GM12878 (cell line): Measurements from ENCODE around the gene ATP6V1G2. TPM values are rescaled to one million over a fixed set of nuclear protein-coding genes. Genes with fewer than 3 reads are reported as not detected.

Source experiments
- ATAC-seq: fragments of 200-7000 bp; cut with Tn5 transposase; 3 replicates; pipeline ENCODE4 v1.9.1; 2020; ENCODE audit warnings: mild to moderate bottlenecking, moderate library complexity
- BruUV-seq: library from RNA; stranded (reverse); fragments of 400-500 nt; replicated peaks from 2 replicates; lab custom pipeline; 2021; lab: Mats Ljungman, UMichigan
- CTCF ChIA-PET: fragments of 300-600 bp; sonication (Branson Sonifier 250); formaldehyde crosslinking; extraction: SDS; loops from one replicate; lab custom pipeline; 2021; ENCODE audit warnings: inconsistent platforms; lab: Yijun Ruan, JAX
- POLR2A ChIA-PET: fragments of 350-600 bp; formaldehyde crosslinking; extraction: SDS; loops from one replicate; lab custom pipeline; 2021; ENCODE audit warnings: inconsistent platforms; lab: Charles Lee
- RAD21 ChIA-PET: fragments of 300-600 bp; sonication (Branson Sonifier 250); formaldehyde crosslinking; loops from one replicate; lab custom pipeline; 2023; ENCODE audit warnings: antibody characterized with exemption; ENCODE audit not compliant: unreplicated experiment; lab: Charles Lee
- SMC1A ChIA-PET: fragments of 300-600 bp; sonication (Branson Sonifier 250); formaldehyde crosslinking; loops from one replicate; lab custom pipeline; 2023; ENCODE audit not compliant: unreplicated experiment, uncharacterized antibody; lab: Charles Lee
- DNase-seq: peaks from one replicate; pipeline ENCODE4 v3.0.0-alpha.2; 2011; ENCODE audit warnings: low read depth, low spot score
- FAIRE-seq: peaks from 3 replicates; lab custom pipeline; 2011; peaks lifted over from hg19 to GRCh38; lab: Jason Lieb, UNC
- H2AFZ ChIP-seq: 2 replicates; pipeline ENCODE4 v1.6.0; 2011; ENCODE audit warnings: low read depth, low read length, control low read depth; ENCODE audit not compliant: control insufficient read depth
- H3K27ac ChIP-seq: 2 replicates; pipeline ENCODE4 v1.5.1; 2011; ENCODE audit warnings: control low read depth; ENCODE audit not compliant: control insufficient read depth, insufficient read depth
- H3K27me3 ChIP-seq, 2 experiments: replicated peaks in 1 of 2; 2 replicates each; pipeline versions ENCODE4 v1.6.0 to v1.6.1; 2011; ENCODE audit warnings: low read length in 1 of 2; ENCODE audit not compliant: control insufficient read depth in 2 of 2, insufficient read depth in 2 of 2
- H3K36me3 ChIP-seq, 2 experiments: 2 replicates each; pipeline ENCODE4 v1.5.1; 2011; ENCODE audit warnings: low read length in 1 of 2; ENCODE audit not compliant: control insufficient read depth in 2 of 2, insufficient read depth in 2 of 2
- H3K4me1 ChIP-seq: 2 replicates; pipeline ENCODE4 v1.6.1; 2011; ENCODE audit warnings: mild to moderate bottlenecking, low read length, moderate library complexity, mixed read lengths; ENCODE audit not compliant: control insufficient read depth, insufficient read depth
- H3K4me2 ChIP-seq: 2 replicates; pipeline ENCODE4 v1.6.0; 2011; ENCODE audit warnings: control low read depth; ENCODE audit not compliant: control insufficient read depth, insufficient read depth
- H3K4me3 ChIP-seq: fragments of 200-600 bp; sonication (generic); 2 replicates; pipeline ENCODE4 v1.5.1; 2016
- H3K79me2 ChIP-seq: 2 replicates; pipeline ENCODE4 v1.6.0; 2011; ENCODE audit warnings: low read length; ENCODE audit not compliant: control insufficient read depth, insufficient read depth
- H3K9ac ChIP-seq: 2 replicates; pipeline ENCODE4 v1.8.0; 2011; ENCODE audit warnings: low read length, control low read depth, mixed read lengths; ENCODE audit not compliant: control insufficient read depth, insufficient read depth
- H3K9me3 ChIP-seq: replicated peaks from 3 replicates; pipeline ENCODE4 v1.5.1; 2011; ENCODE audit warnings: mild to moderate bottlenecking, low read length; ENCODE audit not compliant: control insufficient read depth, insufficient read depth
- H4K20me1 ChIP-seq: 2 replicates; pipeline ENCODE4 v1.6.0; 2011; ENCODE audit not compliant: control insufficient read depth, insufficient read depth
- BCL3 ChIP-seq: IDR thresholded peaks from 2 replicates; pipeline ENCODE4 v1.6.1; 2011; ENCODE audit warnings: borderline replicate concordance, low read depth, mild to moderate bottlenecking, moderate library complexity, low read length; ENCODE audit not compliant: insufficient read depth, poor library complexity, severe bottlenecking
- CBFB ChIP-seq: IDR thresholded peaks from 2 replicates; pipeline ENCODE4 v1.6.1; 2016; ENCODE audit warnings: antibody characterized with exemption, low read depth
- CBX5 ChIP-seq: sonication (generic); IDR thresholded peaks from 2 replicates; pipeline ENCODE4 v1.6.1; 2016; ENCODE audit warnings: low read depth, moderate library complexity, mild to moderate bottlenecking, inconsistent platforms
- CHD2 ChIP-seq: IDR thresholded peaks from 2 replicates; pipeline ENCODE4 v1.6.1; 2011; ENCODE audit warnings: low read depth, low read length, improper control_type of control experiment, borderline replicate concordance
- ESRRA ChIP-seq: IDR thresholded peaks from 2 replicates; pipeline ENCODE4 v1.6.1; 2012; ENCODE audit warnings: mild to moderate bottlenecking, low read length, improper control_type of control experiment
- ETV6 ChIP-seq, 2 experiments: fragments of 450-650 bp in 1 of 2; IDR thresholded peaks in 1 of 2; conservative IDR thresholded peaks in 1 of 2; 2 replicates each; pipeline ENCODE4 v1.6.1; 2014; ENCODE audit warnings: antibody characterized with exemption in 1 of 2, borderline replicate concordance in 1 of 2, low read depth in 1 of 2, mild to moderate bottlenecking in 1 of 2, moderate library complexity in 1 of 2
- HSF1 ChIP-seq: fragments of 150-350 bp; IDR thresholded peaks from 2 replicates; pipeline ENCODE4 v1.6.1; 2014; ENCODE audit warnings: mild to moderate bottlenecking, low read depth, low read length
- MEF2B ChIP-seq: fragments of 450-650 bp; IDR thresholded peaks from 2 replicates; pipeline ENCODE4 v1.6.1; 2018; ENCODE audit warnings: mild to moderate bottlenecking, moderate library complexity; ENCODE audit not compliant: partially characterized antibody, poor library complexity, severe bottlenecking
- MLLT1 ChIP-seq: fragments of 450-650 bp; IDR thresholded peaks from 2 replicates; pipeline ENCODE4 v1.6.1; 2016; ENCODE audit warnings: mild to moderate bottlenecking
- NFXL1 ChIP-seq: fragments of 450-650 bp; IDR thresholded peaks from 2 replicates; pipeline ENCODE4 v1.6.1; 2017; ENCODE audit warnings: antibody characterized with exemption, mild to moderate bottlenecking, borderline replicate concordance
- NR2F1 ChIP-seq: fragments of 450-650 bp; conservative IDR thresholded peaks from 2 replicates; pipeline ENCODE4 v1.6.1; 2017; ENCODE audit warnings: mild to moderate bottlenecking
- PAX5 ChIP-seq: IDR thresholded peaks from 2 replicates; pipeline ENCODE4 v1.6.1; 2011; ENCODE audit warnings: low read depth, low read length, borderline replicate concordance
- POU2F2 ChIP-seq: IDR thresholded peaks from 3 replicates; pipeline ENCODE4 v1.6.1; 2011; ENCODE audit warnings: low read depth, mild to moderate bottlenecking, low read length, borderline replicate concordance
- RELB ChIP-seq: fragments of 450-650 bp; IDR thresholded peaks from 2 replicates; pipeline ENCODE4 v1.6.1; 2017; ENCODE audit warnings: low read depth, mild to moderate bottlenecking, moderate library complexity
- SIN3A ChIP-seq: IDR thresholded peaks from 2 replicates; pipeline ENCODE4 v1.6.1; 2012; ENCODE audit warnings: low read depth, low read length, improper control_type of control experiment
- SIX5 ChIP-seq: IDR thresholded peaks from 2 replicates; pipeline ENCODE4 v1.6.1; 2011; ENCODE audit warnings: mild to moderate bottlenecking, low read depth, low read length, moderate library complexity; ENCODE audit not compliant: severe bottlenecking
- SRF ChIP-seq, 2 experiments: IDR thresholded peaks; 2 replicates each; pipeline ENCODE4 v1.6.1; 2011; ENCODE audit warnings: low read depth in 2 of 2, low read length in 2 of 2, mild to moderate bottlenecking in 1 of 2, moderate library complexity in 1 of 2
- ZNF384 ChIP-seq: IDR thresholded peaks from 2 replicates; pipeline ENCODE4 v1.6.1; 2012; ENCODE audit warnings: low read depth, mild to moderate bottlenecking, low read length, improper control_type of control experiment, borderline replicate concordance
- WGBS: methylation state at CpG from one replicate; pipeline ENCODE4 v1.1.6; 2016; ENCODE audit warnings: low lambda C conversion rate; ENCODE audit not compliant: insufficient replicate concordance, insufficient coverage; ENCODE audit errors: missing lambda C conversion rate; 5-methylcytosine and 5-hydroxymethylcytosine counted together
- in situ Hi-C: fragments of 300-500 bp; cut with MboI; formaldehyde crosslinking; loops from 9 replicates; pipeline ENCODE4 v1.14.3; 2018; ENCODE audit warnings: mixed read lengths
- intact Hi-C: fragments of 100-400 bp; cut with micrococcal nuclease; formaldehyde crosslinking; loops from one replicate; pipeline ENCODE4 v1.14.2; 2022; ENCODE audit not compliant: unreplicated experiment
- polyA plus RNA-seq, 11 experiments: library from polyadenylated mRNA; depleted of rRNA in 4 of 11; unstranded in 6 of 11; stranded (reverse) in 5 of 11; fragments of >200 nt; fragmentation: Nextera tagmentation in 4 of 11; fragmentation: Illumina TruSeq in 1 of 11; extraction: Ambion mirVana in 4 of 11; extraction: Trizol in 1 of 11; gene quantifications; 1 replicate in 1 of 11; 2 replicates in 10 of 11; pipeline versions ENCODE4 v1.2.1 to v1.2.3, GENCODE V29; 2011 to 2016; ENCODE audit warnings: inconsistent platforms in 2 of 11, missing spikeins in 2 of 11, low read depth in 1 of 11
- total RNA-seq, 4 experiments: library from RNA; depleted of rRNA in 3 of 4; stranded (reverse); fragments of >200 nt in 3 of 4; fragmentation: Illumina TruSeq in 1 of 4; extraction: Trizol in 1 of 4; gene quantifications; 2 replicates each; pipeline versions ENCODE4 v1.2.1 to v1.2.3, GENCODE V29; 2013 to 2021

Gene ATP6V1G2
- total and polyA plus RNA-seq, 10 of the 15 experiments (the other 5 are each of a cell fraction or from before 2014, with no cell fraction given): 0.45 to 8.9 (median 2.8) TPM

- BruUV-seq: TSS peak; percentile 66
- ChIA-PET SMC1A (interaction anchor here (1.0 to 6.5 kb wide), 7 partner anchors 45 to 104 kb away, joined by 3 to 63 read pairs (median 7); partner anchors contain the start of genes ATP6V1G2 and DDX39B), RAD21 (interaction anchor here (0.6 to 6.4 kb wide), 11 partner anchors 45 to 144 kb away, joined by 3 to 72 read pairs (median 5); partner anchors contain the start of genes ATP6V1G2, DDX39B, NCR3 and NFKBIL1), POLR2A (interaction anchor here (0.6 to 4.8 kb wide), 13 partner anchors 33 to 165 kb away, joined by 3 to 56 read pairs (median 5); partner anchors contain the start of genes AIF1, ATP6V1G2, C6orf47 and DDX39B), CTCF (interaction anchor here (0.8 to 7.0 kb wide), 15 partner anchors 27 to 881 kb away, joined by 3 to 100 read pairs (median 4); partner anchors contain the start of genes ATP6V1G2, BAG6, DDX39B and MCCD1)
- no peak overlapping the region for H2AFZ ChIP-seq
- in situ Hi-C loops (no loop called here), intact Hi-C loops (loop anchor here (2.0 to 5.0 kb wide), 2 partner anchors 103 to 122 kb away; partner anchors contain the start of gene AIF1)
- H3K27me3 ChIP-seq: no peaks in the 10 kb centered on the region
- H3K4me1 ChIP-seq: 0 out of 2 replicates have a peak, but pooled peaks cover 2% of the 10 kb centered on the region
- H3K4me3 ChIP-seq: peak overlapping the region; percentile 76
- H4K20me1 ChIP-seq: no peaks in the 10 kb centered on the region
- FAIRE-seq (no peak), ATAC-seq (no peak), DNase-seq (no peak)
- H3K79me2 ChIP-seq: peaks cover 72% of the 10 kb centered on the region
- H3K9ac ChIP-seq: peak overlapping the region; percentile 78
- no peaks in the 10 kb centered on the region for H3K9me3 ChIP-seq
- H3K36me3 ChIP-seq: no peaks in the 10 kb centered on the region; a peak in 1 of 4 replicates
- WGBS: 8% methylated on average over 2 of the region's 2 CpGs
- peak overlapping the region; percentile 65 for H3K27ac ChIP-seq
- peak overlapping the region; percentile 72 for H3K4me2 ChIP-seq
- TF ChIP-seq CBFB (no peak), POU2F2 (no peak), BCL3 (no peak), CBX5 (no peak), PAX5 (no peak), ESRRA (no peak), SIX5 (no peak), MEF2B (no peak), ZNF384 (no peak), ETV6 (conservative IDR thresholded peaks at IDR 0.05 in 1 of 2, IDR thresholded peaks at IDR 0.05 in 1 of 2; ENCODE audit: borderline replicate concordance in 1 of 2, low read depth in 1 of 2) (no peak), MLLT1 (no peak), SRF (IDR thresholded peaks at IDR 0.05; ENCODE audit: low read depth in 2 of 2, low read length in 2 of 2) (no peak), SIN3A (no peak), CHD2 (no peak), NR2F1 (no peak), HSF1 (no peak), RELB (no peak), NFXL1 (no peak)
These were observed 50.8 kb downstream of the ATP6V1G2 start for GRCh38 chr6:31495580-31495979.
